D721Med (cell line): ENCODE data around the gene IFNL3.
"Not testable (repeated sequence)": the region's sequence is repeated elsewhere in the genome, so short reads cannot be mapped to it uniquely, and the experiment has no call there.

Experiments used
- DNase-seq: peaks from one replicate; pipeline ENCODE4 v3.0.0; 2011; ENCODE audit warnings: low spot score; ENCODE audit not compliant: insufficient read length
- FAIRE-seq: peaks from 2 replicates; lab custom pipeline; 2011; peaks lifted over from hg19 to GRCh38; lab: Jason Lieb, UNC
- CTCF ChIP-seq: IDR thresholded peaks from 2 replicates; pipeline ENCODE4 v1.5.1; 2012; ENCODE audit warnings: mild to moderate bottlenecking, control low read depth; ENCODE audit not compliant: insufficient read depth; ENCODE audit errors: missing control alignments

The IFNL3 gene

GRCh38 chr19:39248806-39249205, 4.0 kb upstream of the IFNL3 start, which contains the start of gene IFNL4:
IFNL4 (minus strand) TSS chr19:39248856.
- no peak for TF ChIP-seq CTCF
- FAIRE-seq, result no peak
- no peak for DNase-seq

- DNase-seq (no peak), FAIRE-seq (no peak)
- TF ChIP-seq CTCF, result no peak
Observed at GRCh38 chr19:39247701-39248664, 3.2 kb upstream of the IFNL3 start.

GRCh38 chr19:39246951-39247669, 2.3 kb upstream of the IFNL3 start:
- no peak for TF ChIP-seq CTCF
- no peak for FAIRE-seq
- no peak for DNase-seq

- not testable (repeated sequence) for DNase-seq, FAIRE-seq
Observed at GRCh38 chr19:39245166-39245565, 360 bp upstream of the IFNL3 start.

GRCh38 chr19:39243741-39244140, 1.1 kb downstream of the IFNL3 start:
- not testable (repeated sequence) for FAIRE-seq, DNase-seq

GRCh38 chr19:39240421-39240820, 4.4 kb downstream of the IFNL3 start:
- FAIRE-seq, result no peak

GRCh38 chr19:39238944-39239343, 5.9 kb downstream of the IFNL3 start:
- no peak for FAIRE-seq
- DNase-seq, result no peak
- no peak for TF ChIP-seq CTCF

More at GRCh38 chr19:39240421-39240820, 4.4 kb downstream of the IFNL3 start:
- DNase-seq, result no peak
- TF ChIP-seq CTCF, result no peak

GRCh38 chr19:39238209-39238608, 6.6 kb downstream of the IFNL3 start:
- no peak for TF ChIP-seq CTCF
- DNase-seq, result no peak
- no peak for FAIRE-seq
